ENCODE data around the gene ODAM.

Gene ODAM, protein sequence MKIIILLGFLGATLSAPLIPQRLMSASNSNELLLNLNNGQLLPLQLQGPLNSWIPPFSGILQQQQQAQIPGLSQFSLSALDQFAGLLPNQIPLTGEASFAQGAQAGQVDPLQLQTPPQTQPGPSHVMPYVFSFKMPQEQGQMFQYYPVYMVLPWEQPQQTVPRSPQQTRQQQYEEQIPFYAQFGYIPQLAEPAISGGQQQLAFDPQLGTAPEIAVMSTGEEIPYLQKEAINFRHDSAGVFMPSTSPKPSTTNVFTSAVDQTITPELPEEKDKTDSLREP

DNA sequence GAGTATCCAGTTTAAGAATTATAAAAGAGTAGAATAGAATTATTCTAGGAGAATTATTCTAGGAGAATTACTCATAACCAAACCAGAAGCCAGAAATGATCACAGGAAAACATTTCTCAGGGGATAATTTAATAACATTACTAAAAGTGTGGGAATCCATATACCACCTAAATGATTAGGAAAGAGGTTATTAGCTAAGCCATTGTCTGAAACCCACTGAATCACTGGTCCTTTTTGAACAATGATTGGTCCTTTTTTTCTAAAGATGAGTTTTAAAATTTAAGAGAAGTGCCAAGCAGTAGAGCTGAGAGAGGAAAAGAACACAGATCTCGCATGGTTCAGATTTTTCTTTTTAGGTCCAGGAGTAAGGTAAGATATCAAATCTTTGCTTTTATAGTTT lies at the start of gene ODAM:
Gene ODAM (plus strand): TSS at position 301 of the 400 bp plus-strand sequence. CDS start 819 bp downstream, outside the sequence.
- Mint-ChIP-seq H3K27ac (no peak within 1 kb of the TSS), H3K4me3 (no peak within 1 kb of the TSS), H3K4me1 (no peaks in the 10 kb centered on the region), H3K27me3 (no peaks in the 10 kb centered on the region), H3K9me3 (no peaks in the 10 kb centered on the region), H3K36me3 (no peaks in the 10 kb centered on the region)
- CTCF ChIA-PET, result no interaction called here
- no peak for DNase-seq

DNA sequence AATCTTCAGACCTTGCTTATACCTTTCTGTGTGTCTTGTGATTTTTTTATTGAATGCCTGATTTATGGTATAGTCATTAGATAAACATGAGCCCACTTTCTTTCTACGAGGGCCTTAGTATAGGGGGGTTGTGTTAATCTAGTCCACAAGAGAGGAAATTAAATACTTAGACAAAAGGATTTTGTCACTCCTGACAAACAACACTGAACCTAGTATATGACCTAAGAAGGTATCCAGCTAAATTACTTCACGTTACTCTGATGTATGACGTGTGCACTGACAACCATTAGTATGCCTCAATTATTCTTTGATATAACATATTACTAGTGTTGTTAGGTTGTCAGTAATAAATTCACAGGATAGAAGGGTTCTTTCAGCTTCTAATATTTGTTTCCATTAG lies 44.3 kb upstream of the ODAM start:
- Mint-ChIP-seq H3K27ac (no peak overlapping the region), H3K36me3 (no peaks in the 10 kb centered on the region), H3K27me3 (no peaks in the 10 kb centered on the region), H3K9me3 (no peaks in the 10 kb centered on the region), H3K4me1 (no peaks in the 10 kb centered on the region), H3K4me3 (no peak overlapping the region)
- CTCF ChIA-PET, result no interaction called here
- DNase-seq, result no peak

DNA sequence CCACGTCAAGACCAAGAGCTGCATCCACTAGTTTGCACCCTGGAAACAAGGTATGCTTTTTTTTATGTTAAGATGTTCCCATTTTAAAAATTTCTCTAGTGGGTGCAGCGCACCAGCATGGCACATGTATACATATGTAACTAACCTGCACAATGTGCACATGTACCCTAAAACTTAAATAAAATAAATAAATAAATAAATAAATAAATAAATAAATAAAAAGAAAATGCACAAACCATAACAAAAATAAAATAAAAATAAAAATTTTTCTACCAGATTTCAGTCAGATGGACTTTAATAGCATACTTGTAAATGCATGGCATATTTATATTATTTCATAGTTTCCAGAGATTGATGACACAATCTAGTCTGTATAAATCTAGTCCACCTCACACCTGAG lies 43.4 kb upstream of the ODAM start:
- Mint-ChIP-seq H3K27me3 (no peaks in the 10 kb centered on the region), H3K4me1 (no peaks in the 10 kb centered on the region), H3K4me3 (no peak overlapping the region), H3K27ac (no peak overlapping the region), H3K9me3 (no peaks in the 10 kb centered on the region), H3K36me3 (no peaks in the 10 kb centered on the region)
- no peak for DNase-seq
- CTCF ChIA-PET, result no interaction called here

DNA sequence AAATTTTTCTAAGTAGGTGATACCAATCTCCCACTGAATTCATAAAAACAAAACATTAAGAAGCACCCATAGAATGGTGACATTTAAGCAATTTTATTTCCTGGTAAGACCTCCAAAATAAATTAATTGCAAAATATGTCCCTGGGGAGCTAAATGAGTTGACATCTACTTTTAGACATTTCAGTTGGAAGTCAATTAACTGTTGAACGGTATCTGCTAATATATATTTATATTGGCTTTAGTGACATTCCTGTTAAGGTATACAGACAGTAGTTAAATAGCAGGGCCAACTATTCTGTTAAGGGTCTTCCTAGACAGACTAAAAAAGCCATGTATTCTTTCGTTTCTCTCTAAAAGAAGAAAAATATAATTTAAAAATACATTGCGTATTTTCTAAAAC lies 41.6 kb upstream of the ODAM start, which contains the start of gene PRR27:
Gene PRR27 (plus strand): TSS at position 301 of the 400 bp plus-strand sequence. CDS start 139 bp downstream, outside the sequence.
- Mint-ChIP-seq H3K4me1 (no peaks in the 10 kb centered on the region), H3K36me3 (no peaks in the 10 kb centered on the region), H3K9me3 (no peaks in the 10 kb centered on the region), H3K27ac (no peak within 1 kb of the TSS), H3K27me3 (no peaks in the 10 kb centered on the region), H3K4me3 (no peak within 1 kb of the TSS)
- no peak for DNase-seq
- CTCF ChIA-PET, result no interaction called here

DNA sequence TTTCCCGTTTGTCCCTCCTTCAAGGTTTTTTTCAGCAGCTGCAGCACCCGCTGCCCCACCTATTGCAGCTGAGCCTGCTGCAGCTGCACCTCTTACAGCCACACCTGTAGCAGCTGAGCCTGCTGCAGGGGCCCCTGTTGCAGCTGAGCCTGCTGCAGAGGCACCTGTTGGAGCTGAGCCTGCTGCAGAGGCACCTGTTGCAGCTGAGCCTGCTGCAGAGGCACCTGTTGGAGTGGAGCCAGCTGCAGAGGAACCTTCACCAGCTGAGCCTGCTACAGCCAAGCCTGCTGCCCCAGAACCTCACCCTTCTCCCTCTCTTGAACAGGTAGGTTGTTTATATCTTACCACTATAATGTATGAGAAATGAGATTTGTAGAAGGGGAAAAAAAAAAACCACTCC lies 36.9 kb upstream of the ODAM start:
- no peaks in the 10 kb centered on the region for H3K27me3 Mint-ChIP-seq
- no peaks in the 10 kb centered on the region for H3K36me3 Mint-ChIP-seq
- no peak for DNase-seq
- H3K9me3 Mint-ChIP-seq, result no peaks in the 10 kb centered on the region
- no peak overlapping the region for H3K27ac Mint-ChIP-seq
- CTCF ChIA-PET, result no interaction called here
- no peak overlapping the region for H3K4me3 Mint-ChIP-seq
- H3K4me1 Mint-ChIP-seq, result no peaks in the 10 kb centered on the region

DNA sequence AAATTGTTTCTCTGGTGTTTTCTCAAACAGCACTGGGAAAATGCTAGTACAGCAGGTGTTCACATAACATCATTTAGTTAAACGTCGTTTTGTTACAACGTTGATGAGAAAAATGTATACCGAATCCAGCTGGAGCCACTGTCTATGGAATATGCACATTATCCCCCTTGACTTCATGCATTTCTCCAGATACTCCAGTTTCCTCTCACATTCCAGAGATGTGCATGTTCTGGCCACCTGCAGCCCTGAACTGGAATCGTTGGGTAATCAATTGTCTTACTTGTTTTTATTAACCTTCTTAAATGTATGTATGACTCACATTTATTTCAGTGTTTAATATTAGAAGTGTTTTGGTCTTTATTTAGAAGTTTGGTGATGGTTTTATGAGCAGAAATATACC lies 18.4 kb upstream of the ODAM start:
- H3K36me3 Mint-ChIP-seq, result no peaks in the 10 kb centered on the region
- H3K4me3 Mint-ChIP-seq, result no peak overlapping the region
- CTCF ChIA-PET, result no interaction called here
- H3K27me3 Mint-ChIP-seq, result no peaks in the 10 kb centered on the region
- H3K4me1 Mint-ChIP-seq, result no peaks in the 10 kb centered on the region
- H3K9me3 Mint-ChIP-seq, result no peaks in the 10 kb centered on the region
- no peak for DNase-seq
- H3K27ac Mint-ChIP-seq, result no peak overlapping the region

DNA sequence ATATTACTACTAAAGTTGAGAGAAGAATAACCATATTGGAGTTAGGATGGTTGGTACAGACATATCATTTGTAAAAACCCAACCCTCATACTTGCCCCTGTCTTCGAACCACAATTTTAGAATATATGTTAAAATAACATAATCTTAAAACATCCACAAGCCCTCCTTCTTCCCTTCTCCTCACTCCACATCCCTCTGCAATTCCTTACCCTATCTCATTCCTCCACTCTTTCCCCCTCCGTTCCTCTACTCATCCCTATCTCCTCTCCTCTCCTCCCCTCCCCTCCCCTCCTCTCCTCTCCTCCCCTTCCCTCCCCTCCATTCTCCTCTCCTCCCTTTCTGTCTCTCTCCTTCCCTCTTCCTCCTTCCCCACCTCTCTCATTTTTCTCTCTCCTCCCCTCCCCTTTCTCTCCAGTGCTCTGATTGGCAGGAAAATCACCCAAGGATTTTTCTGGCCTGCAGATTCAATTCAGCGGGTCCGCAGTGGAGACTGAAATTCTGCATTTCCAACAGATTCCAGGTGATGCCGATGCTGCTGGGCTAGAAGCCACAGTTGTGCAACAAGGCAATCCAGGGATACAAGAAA lies 17.4 kb upstream of the ODAM start:
- Mint-ChIP-seq H3K4me1 (no peaks in the 10 kb centered on the region), H3K4me3 (no peak overlapping the region), H3K27me3 (no peaks in the 10 kb centered on the region), H3K27ac (no peak overlapping the region), H3K9me3 (no peaks in the 10 kb centered on the region), H3K36me3 (no peaks in the 10 kb centered on the region)
- DNase-seq, result no peak
- CTCF ChIA-PET, result no interaction called here

DNA sequence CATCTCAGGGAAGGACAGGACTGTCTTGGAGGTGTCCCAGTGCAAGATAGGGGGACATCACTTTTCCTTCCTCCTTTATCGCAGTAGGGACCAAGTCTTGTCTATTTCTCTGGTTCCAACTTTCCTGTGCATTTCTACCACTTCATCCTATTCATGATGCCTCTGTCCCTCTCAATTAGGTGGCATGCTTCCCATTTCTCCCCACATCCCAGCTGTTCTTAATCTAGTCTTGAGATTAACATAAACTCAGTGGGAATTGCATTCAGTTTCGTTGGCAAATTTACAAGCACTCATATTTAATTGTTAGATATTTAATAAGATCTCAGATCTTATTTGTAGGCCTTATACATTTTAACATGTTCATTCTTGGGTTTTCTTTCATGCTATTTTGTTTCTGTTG lies 15.7 kb upstream of the ODAM start:
- Mint-ChIP-seq H3K9me3 (no peaks in the 10 kb centered on the region), H3K4me3 (no peak overlapping the region), H3K4me1 (no peaks in the 10 kb centered on the region), H3K27ac (no peak overlapping the region), H3K27me3 (no peaks in the 10 kb centered on the region), H3K36me3 (no peaks in the 10 kb centered on the region)
- CTCF ChIA-PET, result no interaction called here
- no peak for DNase-seq

DNA sequence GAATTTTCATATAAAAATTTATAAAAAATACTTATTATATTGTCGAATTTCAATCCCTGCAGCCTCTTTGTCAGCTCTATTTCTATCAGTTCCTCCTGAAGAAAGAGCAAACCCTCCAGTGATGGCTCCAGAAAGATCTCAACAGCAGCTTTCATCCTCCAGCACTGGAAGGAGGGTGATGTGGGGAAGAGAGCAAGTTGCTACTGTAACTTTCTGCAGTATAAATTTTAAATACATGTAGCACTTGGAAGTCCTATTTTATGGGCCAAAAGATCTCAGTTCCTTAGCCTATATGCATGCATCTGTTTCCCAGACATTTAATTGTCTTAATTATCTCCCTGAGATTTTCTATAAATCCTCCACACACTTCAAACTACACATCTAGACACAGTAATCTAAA lies 13.7 kb upstream of the ODAM start:
- Mint-ChIP-seq H3K4me3 (no peak overlapping the region), H3K9me3 (no peaks in the 10 kb centered on the region), H3K27me3 (no peaks in the 10 kb centered on the region), H3K27ac (no peak overlapping the region), H3K4me1 (no peaks in the 10 kb centered on the region), H3K36me3 (no peaks in the 10 kb centered on the region)
- CTCF ChIA-PET, result interaction anchor here (1.0 to 1.7 kb wide), 2 partner anchors 12 to 492 kb away, joined by 4 to 6 read pairs; no protein-coding TSS in a partner anchor
- DNase-seq, result no peak

DNA sequence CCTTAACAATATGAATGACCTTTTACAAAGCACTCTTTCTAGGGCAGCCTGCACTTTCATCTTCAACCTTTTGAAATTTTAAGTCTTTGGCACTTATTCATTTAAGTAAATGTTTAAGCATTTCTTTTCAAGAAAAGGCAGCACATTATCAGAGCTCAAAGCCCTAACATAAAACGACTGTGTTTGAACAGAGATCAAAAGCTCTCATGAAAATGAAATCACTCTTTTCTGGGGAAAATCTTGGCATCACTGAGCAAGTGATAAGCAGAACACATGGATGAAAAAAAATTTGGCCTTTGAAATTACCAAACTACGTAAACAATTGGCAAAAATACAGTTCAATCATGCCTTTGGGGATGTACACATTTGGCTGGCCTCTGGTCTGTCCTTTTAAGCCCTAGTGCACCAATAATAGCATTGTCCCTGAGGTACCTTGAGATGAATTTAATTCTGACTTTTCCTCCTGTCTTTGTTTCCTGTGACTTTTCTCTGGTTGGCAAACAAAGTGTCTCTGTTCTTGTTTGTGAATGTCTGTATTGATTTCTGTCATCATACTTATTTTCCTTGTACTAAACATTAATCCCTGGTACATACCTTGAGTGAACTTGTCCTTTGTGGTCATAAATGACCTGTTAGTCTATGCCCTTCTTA lies 12.9 kb upstream of the ODAM start:
- CTCF ChIA-PET, result interaction anchor here (0.6 to 1.7 kb wide), 7 partner anchors 11 to 1855 kb away, joined by 3 to 6 read pairs (median 3); no protein-coding TSS in a partner anchor
- no peaks in the 10 kb centered on the region for H3K9me3 Mint-ChIP-seq
- H3K4me1 Mint-ChIP-seq, result no peaks in the 10 kb centered on the region
- H3K27me3 Mint-ChIP-seq, result no peaks in the 10 kb centered on the region
- H3K36me3 Mint-ChIP-seq, result no peaks in the 10 kb centered on the region
- DNase-seq, result no peak
- H3K27ac Mint-ChIP-seq, result no peak overlapping the region
- H3K4me3 Mint-ChIP-seq, result no peak overlapping the region

DNA sequence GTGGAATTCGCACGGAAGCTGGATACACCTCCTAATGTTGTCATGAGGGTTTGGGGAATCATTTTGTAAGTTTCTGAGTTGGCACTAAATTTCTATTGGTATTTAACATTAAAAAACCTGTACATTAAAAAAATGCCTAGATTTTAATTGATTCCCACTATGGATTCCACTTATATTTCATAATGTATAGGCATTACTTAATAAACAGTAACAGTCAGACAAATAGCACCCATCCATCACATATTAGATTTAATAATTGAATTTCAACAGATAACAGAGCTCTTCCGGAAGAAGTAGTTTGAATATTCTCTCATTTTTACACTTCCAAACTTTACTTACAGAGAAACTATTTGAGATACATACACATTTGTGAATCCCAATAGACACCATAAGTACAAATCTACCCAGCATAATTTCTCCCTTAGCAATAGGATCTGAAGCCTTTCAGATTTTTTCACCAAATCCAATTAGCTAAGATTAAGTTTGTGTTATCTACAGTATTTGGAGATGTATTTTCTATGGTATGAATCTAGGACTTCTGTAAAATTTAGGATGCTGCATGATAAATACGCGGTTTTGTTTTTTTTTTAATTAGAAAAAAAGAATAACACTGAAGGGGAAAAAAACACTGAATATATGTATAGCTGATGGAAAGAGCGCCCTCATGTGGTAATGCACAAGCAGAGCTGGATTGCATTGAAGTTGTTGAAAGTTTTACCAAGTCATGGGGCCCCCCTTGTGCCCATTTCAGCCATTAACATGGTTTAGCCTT lies 12.2 kb upstream of the ODAM start:
- DNase-seq, result peak; percentile 27
- H3K27me3 Mint-ChIP-seq, result no peaks in the 10 kb centered on the region
- H3K27ac Mint-ChIP-seq, result no peak overlapping the region
- H3K4me3 Mint-ChIP-seq, result no peak overlapping the region
- H3K36me3 Mint-ChIP-seq, result no peaks in the 10 kb centered on the region
- CTCF ChIA-PET, result interaction anchor here (0.6 to 1.7 kb wide), 11 partner anchors 10 to 1854 kb away, joined by 3 to 10 read pairs (median 3); no protein-coding TSS in a partner anchor
- no peaks in the 10 kb centered on the region for H3K4me1 Mint-ChIP-seq
- no peaks in the 10 kb centered on the region for H3K9me3 Mint-ChIP-seq

DNA sequence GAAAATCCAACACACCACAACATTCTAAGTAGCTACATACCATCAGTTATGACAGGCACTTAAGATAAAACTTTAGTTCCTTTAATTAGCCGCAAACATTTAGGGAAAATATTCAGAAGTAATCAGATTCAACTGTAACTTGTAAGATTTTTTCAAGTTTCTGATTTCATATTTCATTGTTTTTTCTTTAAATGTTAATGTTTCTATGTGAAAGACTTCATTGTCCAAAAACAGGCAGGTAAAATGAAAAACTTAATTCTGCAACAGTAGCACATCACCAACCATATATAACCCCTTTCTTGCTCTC lies 11.6 kb upstream of the ODAM start:
- CTCF ChIA-PET, result interaction anchor here (0.8 to 1.2 kb wide), 5 partner anchors 10 to 285 kb away, joined by 3 to 10 read pairs (median 3); no protein-coding TSS in a partner anchor
- no peak for DNase-seq
- Mint-ChIP-seq H3K9me3 (no peaks in the 10 kb centered on the region), H3K27me3 (no peaks in the 10 kb centered on the region), H3K4me1 (no peaks in the 10 kb centered on the region), H3K36me3 (no peaks in the 10 kb centered on the region), H3K27ac (no peak overlapping the region), H3K4me3 (no peak overlapping the region)

DNA sequence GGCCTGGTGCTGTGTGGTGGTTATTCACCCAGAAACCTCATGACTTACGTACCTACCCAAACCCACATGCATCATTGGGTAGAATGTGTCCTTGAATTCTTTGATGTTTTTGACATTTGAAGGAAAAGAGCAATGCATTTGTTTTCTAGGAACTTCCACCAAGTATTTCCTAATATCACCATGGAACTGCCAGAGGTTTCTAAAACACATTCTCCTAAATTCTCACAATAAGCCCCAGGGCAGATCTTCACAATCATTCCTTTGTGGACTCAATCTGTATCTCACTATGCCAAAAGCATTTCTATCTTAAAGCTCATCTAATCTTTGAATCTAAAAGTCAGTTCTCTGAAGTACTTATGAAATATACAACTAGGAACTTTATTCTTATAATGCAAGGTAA lies 8.3 kb upstream of the ODAM start:
- Mint-ChIP-seq H3K4me1 (no peaks in the 10 kb centered on the region), H3K27ac (no peak overlapping the region), H3K36me3 (no peaks in the 10 kb centered on the region), H3K9me3 (no peaks in the 10 kb centered on the region), H3K27me3 (no peaks in the 10 kb centered on the region), H3K4me3 (no peak overlapping the region)
- DNase-seq, result no peak
- CTCF ChIA-PET, result no interaction called here

DNA sequence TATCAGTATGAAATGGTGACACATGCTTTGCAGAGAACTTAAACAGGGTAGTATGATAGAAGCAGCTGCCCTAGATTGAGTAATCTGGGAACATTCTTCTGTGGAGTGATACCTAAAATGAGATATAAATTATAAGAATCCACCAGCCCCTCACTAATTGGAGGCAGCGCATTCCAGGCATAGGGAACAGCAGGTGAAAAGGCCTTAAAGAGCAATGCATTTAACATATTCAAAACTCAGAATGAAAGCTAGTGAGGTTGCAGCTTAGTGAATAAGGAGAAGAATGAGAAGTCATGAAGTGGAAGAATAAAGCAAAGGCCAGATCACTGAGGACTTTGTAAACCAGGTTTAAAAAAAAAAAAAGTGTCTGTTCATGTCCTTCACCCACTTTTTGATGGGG lies 4.9 kb upstream of the ODAM start:
- Mint-ChIP-seq H3K36me3 (no peaks in the 10 kb centered on the region), H3K4me3 (no peak overlapping the region), H3K27ac (no peak overlapping the region), H3K27me3 (no peaks in the 10 kb centered on the region), H3K4me1 (no peaks in the 10 kb centered on the region), H3K9me3 (no peaks in the 10 kb centered on the region)
- no peak for DNase-seq
- CTCF ChIA-PET, result no interaction called here

Measured in activated naive CD4-positive, alpha-beta T cell treated with anti-CD3 and anti-CD28 coated beads, Interleukin-2, amount 10 ng/mL, durations not matched to agents 7 days and 5 days (primary cell).